HepG2 (cell line): ENCODE measurements around the gene SDC4. TPM values are rescaled to one million over a fixed set of nuclear protein-coding genes. Genes with fewer than 3 reads are reported as not detected.

Experiments
- GMEB1 ChIP-seq: sonication (generic); formaldehyde crosslinking; IDR thresholded peaks from 2 replicates; pipeline ENCODE4 v1.5.1; 2020; ENCODE audit warnings: missing genetic modification reagents, mild to moderate bottlenecking, borderline replicate concordance
- HOXD1 ChIP-seq: sonication (generic); formaldehyde crosslinking; IDR thresholded peaks from 2 replicates; pipeline ENCODE4 v1.5.0; 2020; ENCODE audit warnings: missing genetic modification reagents
- MAFG ChIP-seq: sonication (generic); formaldehyde crosslinking; IDR thresholded peaks from 2 replicates; pipeline ENCODE4 v1.5.1; 2020; ENCODE audit warnings: mild to moderate bottlenecking, missing genetic modification reagents
- MAZ ChIP-seq, 2 experiments: sonication (generic) in 1 of 2; formaldehyde crosslinking in 1 of 2; IDR thresholded peaks; 2 replicates each; pipeline versions ENCODE4 v1.5.0 to v1.6.1; 2012 to 2020; ENCODE audit warnings: low read depth in 2 of 2, mild to moderate bottlenecking in 2 of 2, borderline replicate concordance in 1 of 2, improper control_type of control experiment in 1 of 2, low read length in 1 of 2, missing genetic modification reagents in 1 of 2, moderate library complexity in 1 of 2
- MNT ChIP-seq: fragments of 450-650 bp; IDR thresholded peaks from 2 replicates; pipeline ENCODE4 v1.6.1; 2016
- SP5 ChIP-seq: IDR thresholded peaks from 2 replicates; pipeline ENCODE4 v1.6.1; 2016; ENCODE audit warnings: low read depth, borderline replicate concordance
- TCF7 ChIP-seq: sonication (generic); IDR thresholded peaks from 2 replicates; pipeline ENCODE4 v1.6.1; 2016; ENCODE audit warnings: antibody characterized with exemption, low read depth
- XBP1 ChIP-seq: sonication (generic); formaldehyde crosslinking; IDR thresholded peaks from 2 replicates; pipeline ENCODE4 v1.5.0; 2020; ENCODE audit warnings: missing genetic modification reagents
- ZNF12 ChIP-seq: sonication (generic); formaldehyde crosslinking; IDR thresholded peaks from 2 replicates; pipeline ENCODE4 v1.5.0; 2020; ENCODE audit warnings: missing genetic modification reagents
- ZNF235 ChIP-seq: sonication (generic); formaldehyde crosslinking; IDR thresholded peaks from 2 replicates; pipeline ENCODE4 v1.8.1; 2023; ENCODE audit warnings: mild to moderate bottlenecking, missing genetic modification reagents, borderline replicate concordance
- ZNF292 ChIP-seq: sonication (generic); formaldehyde crosslinking; IDR thresholded peaks from 2 replicates; pipeline ENCODE4 v1.8.1; 2022; ENCODE audit warnings: mild to moderate bottlenecking, low read depth, missing genetic modification reagents, borderline replicate concordance
- ZNF720 ChIP-seq: sonication (generic); formaldehyde crosslinking; IDR thresholded peaks from 2 replicates; pipeline ENCODE4 v1.4.0; 2020; ENCODE audit warnings: missing genetic modification reagents
- ZNF800 ChIP-seq: sonication (generic); formaldehyde crosslinking; IDR thresholded peaks from 2 replicates; pipeline ENCODE4 v1.4.0; 2020; ENCODE audit warnings: missing genetic modification reagents
- polyA plus RNA-seq, 8 experiments: library from polyadenylated mRNA; depleted of rRNA in 3 of 8; stranded (reverse) in 7 of 8; unstranded in 1 of 8; fragments of >200 nt; fragmentation: Illumina TruSeq in 4 of 8; extraction: Trizol in 4 of 8; gene quantifications; 2 replicates each; pipeline versions ENCODE4 v1.2.1 to v1.2.3, GENCODE V29; 2011 to 2016; ENCODE audit warnings: low read depth in 4 of 8, missing spikeins in 1 of 8, mixed read lengths in 1 of 8; ENCODE audit not compliant: insufficient read depth in 1 of 8
- total RNA-seq, 5 experiments: library from RNA; depleted of rRNA; stranded (reverse); fragments of >200 nt; fragmentation: Illumina TruSeq; extraction: Trizol; gene quantifications; 2 replicates each; pipeline ENCODE4 v1.2.3, GENCODE V29; 2016; ENCODE audit warnings: low read depth in 1 of 5
- TF ChIP-seq, protein P1 (sequence below): sonication (generic); formaldehyde crosslinking; IDR thresholded peaks from 2 replicates; pipeline ENCODE4 v1.8.1; 2023; ENCODE audit warnings: mild to moderate bottlenecking, missing genetic modification reagents, borderline replicate concordance
- TF ChIP-seq, protein P2 (sequence below): sonication (generic); formaldehyde crosslinking; IDR thresholded peaks from 2 replicates; pipeline ENCODE4 v1.5.0; 2020; ENCODE audit warnings: mild to moderate bottlenecking, low read depth, missing genetic modification reagents, borderline replicate concordance
- TF ChIP-seq, protein P3 (sequence below): sonication (generic); formaldehyde crosslinking; IDR thresholded peaks from 2 replicates; pipeline ENCODE4 v1.5.0; 2020; ENCODE audit warnings: missing genetic modification reagents, mild to moderate bottlenecking, borderline replicate concordance
- TF ChIP-seq, protein P4 (sequence below): sonication (generic); formaldehyde crosslinking; IDR thresholded peaks from 2 replicates; pipeline ENCODE4 v1.4.0; 2020; ENCODE audit warnings: missing genetic modification reagents

The SDC4 gene
- total and polyA plus RNA-seq, 2 of the 13 experiments (the other 11 are each of a cell fraction or from before 2014, with no cell fraction given): 49.0 to 65.1 TPM

DNA sequence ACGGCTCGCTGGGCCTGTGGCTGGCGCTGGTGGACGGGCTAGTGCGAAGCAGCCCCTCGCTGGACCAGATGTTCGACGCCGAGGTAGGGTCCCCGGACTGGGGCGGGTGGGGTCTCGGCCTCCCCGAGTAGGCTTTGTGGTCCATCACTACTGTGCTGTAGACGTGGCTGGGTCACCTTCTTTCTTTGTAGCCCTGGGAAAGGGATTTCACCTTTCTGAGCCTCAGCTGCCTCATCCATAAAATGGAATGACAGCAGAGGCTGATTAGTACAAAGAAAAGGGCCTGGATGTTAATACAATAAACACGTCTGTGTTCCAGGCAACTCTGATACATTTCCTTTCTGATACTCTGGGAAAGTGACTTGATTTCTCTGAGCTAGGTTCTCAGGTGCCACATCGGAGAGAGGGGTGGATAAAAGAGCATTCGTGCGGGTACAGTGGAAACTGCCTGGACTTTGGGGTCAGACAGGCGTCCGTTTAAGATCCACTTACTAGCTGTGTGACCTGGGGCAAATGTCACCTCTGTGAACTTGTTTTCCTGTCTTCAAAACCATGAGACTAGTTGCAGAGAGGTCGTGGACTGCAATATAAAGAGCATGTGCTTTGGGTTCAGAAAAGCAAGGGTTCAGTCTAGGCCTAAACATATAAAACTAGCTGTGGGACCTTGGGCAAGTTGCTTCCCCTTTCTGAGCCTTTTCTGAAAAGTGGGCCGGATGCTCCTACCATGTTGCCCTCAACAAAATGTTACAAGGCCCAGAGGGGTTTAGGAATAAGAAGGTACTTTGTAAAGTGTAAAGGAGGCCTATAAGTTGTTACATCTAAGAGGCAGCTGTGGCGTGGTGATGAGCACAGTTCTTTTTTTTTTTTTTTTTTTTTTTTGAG lies 15.6 kb upstream of the SDC4 start (continued):
- TF ChIP-seq ZNF800 (CRISPR knock-in tag): peak; percentile 4; the same call in 1 of the 2 replicates
- 0 out of 2 replicates have a peak, but pooled peaks have one; percentile 14 for TF ChIP-seq ZNF12 (CRISPR knock-in tag)
- TF ChIP-seq MNT: no peak
- TF ChIP-seq, protein P1, sequence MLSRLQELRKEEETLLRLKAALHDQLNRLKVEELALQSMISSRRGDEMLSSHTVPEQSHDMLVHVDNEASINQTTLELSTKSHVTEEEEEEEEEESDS (CRISPR knock-in tag): peak; percentile 77; the same call in 1 of the 2 replicates
- no peak for TF ChIP-seq ZNF235 (CRISPR knock-in tag)
- TF ChIP-seq ZNF720 (CRISPR knock-in tag): no peak
- TF ChIP-seq, protein P2, sequence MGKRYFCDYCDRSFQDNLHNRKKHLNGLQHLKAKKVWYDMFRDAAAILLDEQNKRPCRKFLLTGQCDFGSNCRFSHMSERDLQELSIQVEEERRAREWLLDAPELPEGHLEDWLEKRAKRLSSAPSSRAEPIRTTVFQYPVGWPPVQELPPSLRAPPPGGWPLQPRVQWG (CRISPR knock-in tag): no peak
- TF ChIP-seq HOXD1 (CRISPR knock-in tag): 0 out of 2 replicates have a peak, but pooled peaks have one; percentile 13
- no peak for TF ChIP-seq MAFG (CRISPR knock-in tag)
- TF ChIP-seq, protein P3, sequence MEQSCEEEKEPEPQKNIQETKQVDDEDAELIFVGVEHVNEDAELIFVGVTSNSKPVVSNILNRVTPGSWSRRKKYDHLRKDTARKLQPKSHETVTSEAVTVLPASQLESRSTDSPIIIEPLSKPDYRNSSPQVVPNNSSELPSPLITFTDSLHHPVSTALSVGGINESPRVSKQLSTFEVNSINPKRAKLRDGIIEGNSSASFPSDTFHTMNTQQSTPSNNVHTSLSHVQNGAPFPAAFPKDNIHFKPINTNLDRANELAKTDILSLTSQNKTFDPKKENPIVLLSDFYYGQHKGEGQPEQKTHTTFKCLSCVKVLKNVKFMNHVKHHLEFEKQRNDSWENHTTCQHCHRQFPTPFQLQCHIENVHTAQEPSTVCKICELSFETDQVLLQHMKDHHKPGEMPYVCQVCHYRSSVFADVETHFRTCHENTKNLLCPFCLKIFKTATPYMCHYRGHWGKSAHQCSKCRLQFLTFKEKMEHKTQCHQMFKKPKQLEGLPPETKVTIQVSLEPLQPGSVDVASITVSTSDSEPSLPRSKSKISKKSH (CRISPR knock-in tag): no peak
- no peak for TF ChIP-seq GMEB1 (CRISPR knock-in tag)
- TF ChIP-seq, protein P4, sequence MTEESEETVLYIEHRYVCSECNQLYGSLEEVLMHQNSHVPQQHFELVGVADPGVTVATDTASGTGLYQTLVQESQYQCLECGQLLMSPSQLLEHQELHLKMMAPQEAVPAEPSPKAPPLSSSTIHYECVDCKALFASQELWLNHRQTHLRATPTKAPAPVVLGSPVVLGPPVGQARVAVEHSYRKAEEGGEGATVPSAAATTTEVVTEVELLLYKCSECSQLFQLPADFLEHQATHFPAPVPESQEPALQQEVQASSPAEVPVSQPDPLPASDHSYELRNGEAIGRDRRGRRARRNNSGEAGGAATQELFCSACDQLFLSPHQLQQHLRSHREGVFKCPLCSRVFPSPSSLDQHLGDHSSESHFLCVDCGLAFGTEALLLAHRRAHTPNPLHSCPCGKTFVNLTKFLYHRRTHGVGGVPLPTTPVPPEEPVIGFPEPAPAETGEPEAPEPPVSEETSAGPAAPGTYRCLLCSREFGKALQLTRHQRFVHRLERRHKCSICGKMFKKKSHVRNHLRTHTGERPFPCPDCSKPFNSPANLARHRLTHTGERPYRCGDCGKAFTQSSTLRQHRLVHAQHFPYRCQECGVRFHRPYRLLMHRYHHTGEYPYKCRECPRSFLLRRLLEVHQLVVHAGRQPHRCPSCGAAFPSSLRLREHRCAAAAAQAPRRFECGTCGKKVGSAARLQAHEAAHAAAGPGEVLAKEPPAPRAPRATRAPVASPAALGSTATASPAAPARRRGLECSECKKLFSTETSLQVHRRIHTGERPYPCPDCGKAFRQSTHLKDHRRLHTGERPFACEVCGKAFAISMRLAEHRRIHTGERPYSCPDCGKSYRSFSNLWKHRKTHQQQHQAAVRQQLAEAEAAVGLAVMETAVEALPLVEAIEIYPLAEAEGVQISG (CRISPR knock-in tag): no peak
- no peak for TF ChIP-seq XBP1 (CRISPR knock-in tag)
- no peak for TF ChIP-seq MAZ (IDR thresholded peaks at IDR 0.05; ENCODE audit: borderline replicate concordance, low read depth, low read length)
- no peak for TF ChIP-seq MAZ (CRISPR knock-in tag; IDR thresholded peaks at IDR 0.05; ENCODE audit: low read depth)
- TF ChIP-seq ZNF292: no peak
- TF ChIP-seq SP5 (CRISPR knock-in tag): no peak
- no peak for TF ChIP-seq TCF7
